GM12892 (cell line): ENCODE data around the gene UBE2B.

Source experiments
- POLR2A ChIP-seq: IDR thresholded peaks from 2 replicates; pipeline ENCODE4 v1.6.1; 2011; ENCODE audit warnings: low read depth, low read length, control low read depth
- POLR2AphosphoS5 ChIP-seq: IDR thresholded peaks from 2 replicates; pipeline ENCODE4 v1.6.1; 2011; ENCODE audit warnings: low read depth, low read length, control low read depth
- TAF1 ChIP-seq: IDR thresholded peaks from 2 replicates; pipeline ENCODE4 v1.6.1; 2011; ENCODE audit warnings: low read depth, mild to moderate bottlenecking, control low read depth, low read length, borderline replicate concordance

- peak; percentile 58 for TF ChIP-seq POLR2A
- TF ChIP-seq POLR2AphosphoS5: 0 out of 2 replicates have a peak, but pooled peaks have one; percentile 17
- TF ChIP-seq TAF1: peak; percentile 44; the same call in 1 of the 2 replicates
These were observed at the start of gene UBE2B for GRCh38 chr5:134370871-134371833.
